Measurements from ENCODE around the gene FXN.

Gene FXN

GRCh38 chr9:69078069-69078468 lies 42.5 kb downstream of the FXN start:
- WGBS: 60% methylated on average over 2 of the region's 2 CpGs
- Histone ChIP-seq H2BK120ac (ENCODE audit: low read depth, low read length) (no peak overlapping the region), H3K23ac (ENCODE audit: low read length in 2 of 2) (no peak overlapping the region), H4K91ac (ENCODE audit: low read length) (no peak overlapping the region), H3K79me1 (replicated peaks; ENCODE audit: low read length, poor library complexity, severe bottlenecking) (no peaks in the 10 kb centered on the region), H3K27me3 (ENCODE audit: control insufficient read depth in 1 of 2, insufficient read depth in 1 of 2, low read length in 2 of 2) (no peaks in the 10 kb centered on the region), H2BK5ac (ENCODE audit: low read depth, low read length, poor library complexity, severe bottlenecking) (no peak overlapping the region), H4K8ac (ENCODE audit: low read length) (no peak overlapping the region), H3K4me1 (ENCODE audit: control insufficient read depth, insufficient read depth, low read depth, low read length) (no peaks in the 10 kb centered on the region), H3K9me3 (ENCODE audit: control insufficient read depth, low read length) (no peaks in the 10 kb centered on the region), H2AK5ac (ENCODE audit: low read length, severe bottlenecking) (no peak overlapping the region), H3K14ac (ENCODE audit: low read length in 2 of 2) (no peak overlapping the region), H3K9ac (ENCODE audit: low read length) (no peak overlapping the region), H3K4me2 (ENCODE audit: low read length, poor library complexity, severe bottlenecking) (no peak overlapping the region), H3K27ac (ENCODE audit: low read length, poor library complexity, severe bottlenecking) (no peak overlapping the region), H3K18ac (ENCODE audit: low read depth in 1 of 2, low read length in 2 of 2) (no peak overlapping the region), H2AFZ (ENCODE audit: low read depth, low read length) (no peak overlapping the region), H3K36me3 (ENCODE audit: control insufficient read depth in 1 of 2, insufficient read depth in 2 of 2, low read depth in 1 of 2, low read length in 2 of 2) (peaks cover 0 to 4% of the 10 kb centered on the region in 2 experiments), H2BK15ac (ENCODE audit: low read depth, poor library complexity, severe bottlenecking) (no peak overlapping the region), H3K4me3 (ENCODE audit: insufficient read depth in 1 of 2, low read depth in 1 of 2, low read length in 2 of 2) (no peak overlapping the region), H2BK12ac (ENCODE audit: low read length in 2 of 2) (no peak overlapping the region), H3K4ac (ENCODE audit: low read depth in 1 of 2, low read length in 2 of 2) (no peak overlapping the region)
- DNase-seq: no peak

DNA sequence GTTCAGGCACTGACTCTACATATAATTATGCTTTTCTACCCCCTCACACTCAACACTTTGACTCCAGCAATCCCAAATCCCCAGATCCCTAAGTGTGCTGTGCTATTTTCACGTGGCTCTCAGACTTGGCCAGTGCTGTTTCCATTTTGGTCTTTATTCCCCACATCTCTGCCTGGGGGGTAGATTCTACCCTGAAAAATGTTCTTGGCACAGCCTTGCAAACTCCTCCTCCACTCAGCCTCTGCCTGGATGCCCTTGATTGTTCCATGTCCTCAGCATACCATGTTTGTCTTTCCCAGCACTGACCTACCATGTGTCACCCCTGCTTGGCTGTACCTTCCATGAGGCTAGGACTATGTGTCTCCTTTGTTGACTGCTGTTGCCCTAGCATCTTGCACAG lies 43.0 kb downstream of the FXN start:
- no peak overlapping the region for H3K4ac ChIP-seq (ENCODE audit: low read depth in 1 of 2, low read length in 2 of 2)
- 49% methylated on average over 1 of the region's 1 CpG for WGBS
- no peak overlapping the region for H2BK12ac ChIP-seq (ENCODE audit: low read length in 2 of 2)

GRCh38 chr9:69079186-69079585 lies 43.6 kb downstream of the FXN start:
- Histone ChIP-seq H3K9me3 (ENCODE audit: control insufficient read depth, low read length) (no peaks in the 10 kb centered on the region), H3K27me3 (ENCODE audit: control insufficient read depth in 1 of 2, insufficient read depth in 1 of 2, low read length in 2 of 2) (no peaks in the 10 kb centered on the region), H3K4me1 (ENCODE audit: control insufficient read depth, insufficient read depth, low read depth, low read length) (no peaks in the 10 kb centered on the region), H2BK5ac (ENCODE audit: low read depth, low read length, poor library complexity, severe bottlenecking) (no peak overlapping the region), H3K36me3 (ENCODE audit: control insufficient read depth in 1 of 2, insufficient read depth in 2 of 2, low read depth in 1 of 2, low read length in 2 of 2) (no peaks in the 10 kb centered on the region), H3K79me1 (replicated peaks; ENCODE audit: low read length, poor library complexity, severe bottlenecking) (no peaks in the 10 kb centered on the region), H3K4me3 (ENCODE audit: insufficient read depth in 1 of 2, low read depth in 1 of 2, low read length in 2 of 2) (no peak overlapping the region), H4K8ac (ENCODE audit: low read length) (no peak overlapping the region), H3K4me2 (ENCODE audit: low read length, poor library complexity, severe bottlenecking) (no peak overlapping the region), H2BK12ac (ENCODE audit: low read length in 2 of 2) (no peak overlapping the region), H3K14ac (ENCODE audit: low read length in 2 of 2) (no peak overlapping the region), H2BK15ac (ENCODE audit: low read depth, poor library complexity, severe bottlenecking) (no peak overlapping the region), H2AFZ (ENCODE audit: low read depth, low read length) (no peak overlapping the region), H4K91ac (ENCODE audit: low read length) (no peak overlapping the region), H3K23ac (ENCODE audit: low read length in 2 of 2) (no peak overlapping the region), H3K9ac (ENCODE audit: low read length) (no peak overlapping the region), H2AK5ac (ENCODE audit: low read length, severe bottlenecking) (no peak overlapping the region), H3K18ac (ENCODE audit: low read depth in 1 of 2, low read length in 2 of 2) (no peak overlapping the region), H3K27ac (ENCODE audit: low read length, poor library complexity, severe bottlenecking) (no peak overlapping the region), H2BK120ac (ENCODE audit: low read depth, low read length) (no peak overlapping the region), H3K4ac (ENCODE audit: low read depth in 1 of 2, low read length in 2 of 2) (no peak overlapping the region)
- DNase-seq: no peak

More for the DNA sequence above, 43.0 kb downstream of the FXN start:
- Histone ChIP-seq H3K36me3 (ENCODE audit: control insufficient read depth in 1 of 2, insufficient read depth in 2 of 2, low read depth in 1 of 2, low read length in 2 of 2) (peaks cover 0 to under 1% of the 10 kb centered on the region in 2 experiments), H2AFZ (ENCODE audit: low read depth, low read length) (no peak overlapping the region), H3K14ac (ENCODE audit: low read length in 2 of 2) (no peak overlapping the region), H3K27me3 (ENCODE audit: control insufficient read depth in 1 of 2, insufficient read depth in 1 of 2, low read length in 2 of 2) (no peaks in the 10 kb centered on the region), H3K27ac (ENCODE audit: low read length, poor library complexity, severe bottlenecking) (no peak overlapping the region), H3K23ac (ENCODE audit: low read length in 2 of 2) (no peak overlapping the region), H3K9ac (ENCODE audit: low read length) (no peak overlapping the region), H3K4me3 (ENCODE audit: insufficient read depth in 1 of 2, low read depth in 1 of 2, low read length in 2 of 2) (no peak overlapping the region), H3K4me1 (ENCODE audit: control insufficient read depth, insufficient read depth, low read depth, low read length) (no peaks in the 10 kb centered on the region), H2BK15ac (ENCODE audit: low read depth, poor library complexity, severe bottlenecking) (no peak overlapping the region), H3K18ac (ENCODE audit: low read depth in 1 of 2, low read length in 2 of 2) (no peak overlapping the region), H4K8ac (ENCODE audit: low read length) (no peak overlapping the region), H3K4me2 (ENCODE audit: low read length, poor library complexity, severe bottlenecking) (no peak overlapping the region), H4K91ac (ENCODE audit: low read length) (no peak overlapping the region), H2BK120ac (ENCODE audit: low read depth, low read length) (no peak overlapping the region), H2BK5ac (ENCODE audit: low read depth, low read length, poor library complexity, severe bottlenecking) (no peak overlapping the region), H3K9me3 (ENCODE audit: control insufficient read depth, low read length) (no peaks in the 10 kb centered on the region), H2AK5ac (ENCODE audit: low read length, severe bottlenecking) (no peak overlapping the region), H3K79me1 (replicated peaks; ENCODE audit: low read length, poor library complexity, severe bottlenecking) (no peaks in the 10 kb centered on the region)
- DNase-seq: no peak

- Histone ChIP-seq H4K8ac (ENCODE audit: low read length) (no peak overlapping the region), H3K4me1 (ENCODE audit: control insufficient read depth, insufficient read depth, low read depth, low read length) (no peaks in the 10 kb centered on the region), H2BK120ac (ENCODE audit: low read depth, low read length) (no peak overlapping the region), H3K23ac (ENCODE audit: low read length in 2 of 2) (no peak overlapping the region), H3K4me2 (ENCODE audit: low read length, poor library complexity, severe bottlenecking) (no peak overlapping the region), H3K79me1 (replicated peaks; ENCODE audit: low read length, poor library complexity, severe bottlenecking) (no peaks in the 10 kb centered on the region), H3K9ac (ENCODE audit: low read length) (no peak overlapping the region), H3K36me3 (ENCODE audit: control insufficient read depth in 1 of 2, insufficient read depth in 2 of 2, low read depth in 1 of 2, low read length in 2 of 2) (no peaks in the 10 kb centered on the region), H3K27me3 (ENCODE audit: control insufficient read depth in 1 of 2, insufficient read depth in 1 of 2, low read length in 2 of 2) (no peaks in the 10 kb centered on the region), H2AK5ac (ENCODE audit: low read length, severe bottlenecking) (no peak overlapping the region), H3K4me3 (ENCODE audit: insufficient read depth in 1 of 2, low read depth in 1 of 2, low read length in 2 of 2) (no peak overlapping the region), H3K27ac (ENCODE audit: low read length, poor library complexity, severe bottlenecking) (no peak overlapping the region), H3K14ac (ENCODE audit: low read length in 2 of 2) (no peak overlapping the region), H2BK15ac (ENCODE audit: low read depth, poor library complexity, severe bottlenecking) (no peak overlapping the region), H3K4ac (ENCODE audit: low read depth in 1 of 2, low read length in 2 of 2) (no peak overlapping the region), H2BK5ac (ENCODE audit: low read depth, low read length, poor library complexity, severe bottlenecking) (no peak overlapping the region), H3K18ac (ENCODE audit: low read depth in 1 of 2, low read length in 2 of 2) (no peak overlapping the region), H4K91ac (ENCODE audit: low read length) (no peak overlapping the region), H2BK12ac (ENCODE audit: low read length in 2 of 2) (no peak overlapping the region), H2AFZ (ENCODE audit: low read depth, low read length) (no peak overlapping the region), H3K9me3 (ENCODE audit: control insufficient read depth, low read length) (no peaks in the 10 kb centered on the region)
- 78% methylated on average over 2 of the region's 4 CpGs for WGBS
- no peak for DNase-seq
These were observed 45.7 kb downstream of the FXN start for GRCh38 chr9:69081261-69081660.

All from mesenchymal stem cell (in vitro differentiated cells and primary cell).